Adrenal gland (tissue), 12 donors: ENCODE measurements around the gene SUPT5H. TPM values are rescaled to one million over a fixed set of nuclear protein-coding genes. Genes with fewer than 3 reads are reported as not detected.

Experiments
- DNase-seq, 7 donors: peaks; one replicate each; pipeline ENCODE4 v3.0.0-alpha.2; 2019 to 2020
- H3K27ac ChIP-seq, 5 donors: fragments of 200-600 bp; sonication (generic) in 4 of 5; 1 replicate in 3 of 5; 2 replicates in 2 of 5; pipeline versions ENCODE4 v1.5.1 to v1.8.0; 2016 to 2020; ENCODE audit warnings: mild to moderate bottlenecking in 1 of 5
- H3K27me3 ChIP-seq: fragments of 200-600 bp; 2 replicates; pipeline ENCODE4 v1.8.0; 2021
- H3K36me3 ChIP-seq, 2 donors: fragments of 200-600 bp; replicated peaks in 1 of 2; 1 replicate in 1 of 2; 2 replicates in 1 of 2; pipeline versions ENCODE4 v1.5.1 to v1.8.0; 2018 to 2022
- H3K4me1 ChIP-seq, 2 donors: fragments of 200-600 bp; replicated peaks in 1 of 2; 1 replicate in 1 of 2; 2 replicates in 1 of 2; pipeline versions ENCODE4 v1.5.1 to v1.8.0; 2018 to 2021
- H3K4me3 ChIP-seq, 4 donors: fragments of 200-600 bp; sonication (generic) in 3 of 4; one replicate each; pipeline ENCODE4 v1.5.1; 2016 to 2018
- H3K9me3 ChIP-seq, 3 donors: fragments of 200-600 bp; sonication (generic) in 1 of 3; replicated peaks in 1 of 3; 1 replicate in 2 of 3; 2 replicates in 1 of 3; pipeline versions ENCODE4 v1.5.1 to v1.8.0; 2016 to 2021
- CTCF ChIP-seq, 6 experiments: fragments of 450-650 bp in 4 of 6; fragments of 200-600 bp in 2 of 6; sonication (generic) in 1 of 6; IDR thresholded peaks; 1 replicate in 5 of 6; 2 replicates in 1 of 6; pipeline versions ENCODE4 v1.5.1 to v1.8.0; 2016 to 2021; ENCODE audit warnings: antibody characterized with exemption in 6 of 6, mild to moderate bottlenecking in 2 of 6, moderate library complexity in 1 of 6
- POLR2A ChIP-seq, 2 donors: fragments of 450-650 bp; IDR thresholded peaks; one replicate each; pipeline ENCODE4 v1.6.1; 2017; ENCODE audit warnings: antibody characterized with exemption in 2 of 2, mild to moderate bottlenecking in 2 of 2, moderate library complexity in 1 of 2
- WGBS, 4 donors: extraction: QIAGEN DNeasy Blood & Tissue Kit in 2 of 4; methylation state at CpG; one replicate each; pipeline versions ENCODE4 v1.1.5 to v1.1.7; 2013 to 2017; 5-methylcytosine and 5-hydroxymethylcytosine counted together
- intact Hi-C, 2 donors: fragments of 100-400 bp; cut with DNase I; formaldehyde crosslinking; loops; one replicate each; pipeline versions ENCODE4 v1.14.1 to v1.15.0; 2022 to 2023
- polyA plus RNA-seq, 3 donors: library from polyadenylated mRNA; stranded (reverse); fragments of 200-250 nt in 2 of 3; fragments of 350-450 nt in 1 of 3; fragmentation: Illumina TruSeq in 1 of 3; extraction: RNeasy Lipid Tissue Mini Kit (QIAGEN cat#74804) in 1 of 3; gene quantifications; one replicate each; pipeline ENCODE4 v1.2.3, GENCODE V29; 2013 to 2014
- total RNA-seq, 9 donors: library from RNA; depleted of rRNA in 4 of 9; stranded (reverse); fragments of >200 nt in 4 of 9; fragments of 120-200 nt in 1 of 9; fragmentation: NEBNext Ultra II Directional in 1 of 9; extraction: Animal tissue kit (Norgen Biotek cat#: 25700) in 1 of 9; gene quantifications; one replicate each; pipeline versions ENCODE4 v1.1.0 to v1.2.4, GENCODE V29; 2013 to 2023
- donor health status: healthy with polysubstance abuse.
- donor health status: Bipolar disorder and iron deficiency.
- donor health status: DM: yes; HTN: yes; CAD: no.
- donor health status: DM: no; HTN: no; CAD: no.
- donor health status: DM: no; HTN: no; CAD: no.
- donor health status: DM: yes; HTN: yes; CAD: no.

Gene SUPT5H
- total and polyA plus RNA-seq, 12 donors = 42.0 to 612 (median 99.1) TPM

- TF ChIP-seq POLR2A (IDR thresholded peaks at IDR 0.05) (peak in 1 of 2 donors; percentile 55), CTCF (IDR thresholded peaks at IDR 0.05) (no peak)
- H3K27me3 ChIP-seq = no peaks in the 10 kb centered on the region
These were observed 42.8 kb upstream of the SUPT5H start for GRCh38 chr19:39402346-39403300.

GRCh38 chr19:39403331-39404312, 41.8 kb upstream of the SUPT5H start:
- H3K27me3 ChIP-seq = no peaks in the 10 kb centered on the region
- H3K9me3 ChIP-seq = no peaks in the 10 kb centered on the region
- peak overlapping the region; percentile 96 to 100 (median 99) for H3K27ac ChIP-seq
- intact Hi-C loops = no loop called here
- H3K4me3 ChIP-seq = peak overlapping the region in 2 of 4 donors; percentile 21 to 58
- peaks cover 31 to 48% of the 10 kb centered on the region in 2 donors for H3K4me1 ChIP-seq
- peaks cover 0 to 11% of the 10 kb centered on the region in 2 donors for H3K36me3 ChIP-seq
- peak; percentile 99 to 100 (median 99) for DNase-seq
- TF ChIP-seq POLR2A (IDR thresholded peaks at IDR 0.05) (peak; percentile 13 to 76), CTCF (IDR thresholded peaks at IDR 0.05) (no peak)
- 2 to 17% (median 3%) methylated on average over 3 to 43 of the region's 43 CpGs for WGBS, 4 donors

More at GRCh38 chr19:39402346-39403300, 42.8 kb upstream of the SUPT5H start:
- WGBS, 4 donors = 1 to 3% (median 2%) methylated on average over 23 to 59 of the region's 59 CpGs
- H3K4me3 ChIP-seq = peak overlapping the region in 2 of 4 donors; percentile 21 to 58
- peaks cover 0 to 1% of the 10 kb centered on the region in 2 donors for H3K36me3 ChIP-seq
- DNase-seq = peak; percentile 87 to 96 (median 94)
- H3K9me3 ChIP-seq = no peaks in the 10 kb centered on the region
- peaks cover 31 to 56% of the 10 kb centered on the region in 2 donors for H3K4me1 ChIP-seq
- intact Hi-C loops = no loop called here
- peak overlapping the region; percentile 96 to 100 (median 99) for H3K27ac ChIP-seq

- peaks cover 35 to 59% of the 10 kb centered on the region in 2 donors for H3K4me1 ChIP-seq
- no peaks in the 10 kb centered on the region for H3K9me3 ChIP-seq
- WGBS, 4 donors = 92 to 94% (median 92%) methylated on average over 17 of the region's 17 CpGs
- H3K4me3 ChIP-seq = no peak overlapping the region
- no peak for TF ChIP-seq CTCF (IDR thresholded peaks at IDR 0.05)
- no peak for TF ChIP-seq POLR2A (IDR thresholded peaks at IDR 0.05)
- peak overlapping the region; percentile 89 to 97 (median 96) for H3K27ac ChIP-seq
- DNase-seq = no peak
- H3K36me3 ChIP-seq = peaks cover 0 to 16% of the 10 kb centered on the region in 2 donors
- H3K27me3 ChIP-seq = no peaks in the 10 kb centered on the region
- intact Hi-C loops = no loop called here
These were observed 40.0 kb upstream of the SUPT5H start for GRCh38 chr19:39405261-39405957.
